Measurements from ENCODE around the gene ACOXL.

DNA sequence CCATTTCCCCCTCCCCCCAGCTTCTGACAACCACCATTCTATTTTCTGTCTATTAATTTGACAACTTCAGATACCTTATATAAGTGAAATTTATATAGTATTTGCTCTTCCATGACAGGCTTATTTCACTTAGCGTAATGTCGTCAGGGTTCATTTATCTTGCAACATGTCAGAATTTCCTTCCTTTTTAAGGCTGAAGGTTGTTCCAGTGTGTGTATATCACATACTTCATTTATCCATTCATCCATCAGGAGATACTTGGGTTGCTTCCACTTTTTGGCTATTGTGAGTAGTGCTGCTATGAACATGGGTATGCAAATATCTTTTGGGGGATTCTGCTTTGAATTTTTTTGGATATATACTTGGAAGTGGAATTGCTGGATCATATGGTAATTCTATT lies 395.7 kb downstream of the ACOXL start:
- TF ChIP-seq CTCF (IDR thresholded peaks at IDR 0.05) (no peak), POLR2A (IDR thresholded peaks at IDR 0.05) (no peak), EP300 (IDR thresholded peaks at IDR 0.05) (no peak)

Measured in ovary (tissue), 3 donors.